Kidney epithelial cell (primary cell): ENCODE measurements around the gene CD81. TPM values are rescaled to one million over a fixed set of nuclear protein-coding genes. Genes with fewer than 3 reads are reported as not detected.

Experiments
- DNase-seq: peaks from one replicate; pipeline ENCODE4 v3.0.0-alpha.2; 2010; ENCODE audit warnings: low read depth
- H3K27me3 ChIP-seq: 2 replicates; pipeline ENCODE4 v1.6.0; 2011; ENCODE audit warnings: low read length; ENCODE audit not compliant: control insufficient read depth, insufficient read depth
- H3K36me3 ChIP-seq: 2 replicates; pipeline ENCODE4 v1.5.1; 2011; ENCODE audit warnings: low read length; ENCODE audit not compliant: control insufficient read depth, insufficient read depth
- H3K4me3 ChIP-seq: 2 replicates; pipeline ENCODE4 v1.5.1; 2011; ENCODE audit warnings: low read depth, mild to moderate bottlenecking, control low read depth, low read length
- total RNA-seq: library from RNA; depleted of rRNA; stranded (reverse); fragments of >200 nt; gene quantifications from 2 replicates; pipeline ENCODE4 v1.2.3, GENCODE V29; 2015
- TF ChIP-seq, protein P1 (sequence below): IDR thresholded peaks from 2 replicates; pipeline ENCODE4 v1.5.1; 2011; ENCODE audit warnings: mild to moderate bottlenecking, moderate library complexity, low read length, control low read depth, inconsistent platforms; ENCODE audit not compliant: insufficient read depth, poor library complexity, severe bottlenecking

CD81 gene
- total RNA-seq, 1 donor from 2014 or later: 216 TPM

- no peaks in the 10 kb centered on the region for H3K27me3 ChIP-seq
- no peak for DNase-seq
- no peak overlapping the region for H3K4me3 ChIP-seq
- TF ChIP-seq, protein P1, sequence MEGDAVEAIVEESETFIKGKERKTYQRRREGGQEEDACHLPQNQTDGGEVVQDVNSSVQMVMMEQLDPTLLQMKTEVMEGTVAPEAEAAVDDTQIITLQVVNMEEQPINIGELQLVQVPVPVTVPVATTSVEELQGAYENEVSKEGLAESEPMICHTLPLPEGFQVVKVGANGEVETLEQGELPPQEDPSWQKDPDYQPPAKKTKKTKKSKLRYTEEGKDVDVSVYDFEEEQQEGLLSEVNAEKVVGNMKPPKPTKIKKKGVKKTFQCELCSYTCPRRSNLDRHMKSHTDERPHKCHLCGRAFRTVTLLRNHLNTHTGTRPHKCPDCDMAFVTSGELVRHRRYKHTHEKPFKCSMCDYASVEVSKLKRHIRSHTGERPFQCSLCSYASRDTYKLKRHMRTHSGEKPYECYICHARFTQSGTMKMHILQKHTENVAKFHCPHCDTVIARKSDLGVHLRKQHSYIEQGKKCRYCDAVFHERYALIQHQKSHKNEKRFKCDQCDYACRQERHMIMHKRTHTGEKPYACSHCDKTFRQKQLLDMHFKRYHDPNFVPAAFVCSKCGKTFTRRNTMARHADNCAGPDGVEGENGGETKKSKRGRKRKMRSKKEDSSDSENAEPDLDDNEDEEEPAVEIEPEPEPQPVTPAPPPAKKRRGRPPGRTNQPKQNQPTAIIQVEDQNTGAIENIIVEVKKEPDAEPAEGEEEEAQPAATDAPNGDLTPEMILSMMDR: no peak
- H3K36me3 ChIP-seq: no peaks in the 10 kb centered on the region
Measured at GRCh38 chr11:2385156-2386151, 8.3 kb downstream of the CD81 start.

GRCh38 chr11:2386591-2386990 is 9.5 kb downstream of the CD81 start:
- Histone ChIP-seq H3K36me3 (no peaks in the 10 kb centered on the region), H3K27me3 (no peaks in the 10 kb centered on the region), H3K4me3 (no peak overlapping the region)
- TF ChIP-seq, protein P1: no peak
- DNase-seq: no peak

- peak; percentile 16 for DNase-seq
- H3K27me3 ChIP-seq: no peaks in the 10 kb centered on the region
- no peak overlapping the region for H3K4me3 ChIP-seq
- TF ChIP-seq, protein P1: no peak
- H3K36me3 ChIP-seq: no peaks in the 10 kb centered on the region
Measured at GRCh38 chr11:2387266-2387987, 10.3 kb downstream of the CD81 start.

GRCh38 chr11:2388431-2389376 is 11.6 kb downstream of the CD81 start:
- H3K36me3 ChIP-seq: no peaks in the 10 kb centered on the region
- TF ChIP-seq, protein P1: no peak
- H3K27me3 ChIP-seq: no peaks in the 10 kb centered on the region
- no peak for DNase-seq
- no peak overlapping the region for H3K4me3 ChIP-seq

DNA sequence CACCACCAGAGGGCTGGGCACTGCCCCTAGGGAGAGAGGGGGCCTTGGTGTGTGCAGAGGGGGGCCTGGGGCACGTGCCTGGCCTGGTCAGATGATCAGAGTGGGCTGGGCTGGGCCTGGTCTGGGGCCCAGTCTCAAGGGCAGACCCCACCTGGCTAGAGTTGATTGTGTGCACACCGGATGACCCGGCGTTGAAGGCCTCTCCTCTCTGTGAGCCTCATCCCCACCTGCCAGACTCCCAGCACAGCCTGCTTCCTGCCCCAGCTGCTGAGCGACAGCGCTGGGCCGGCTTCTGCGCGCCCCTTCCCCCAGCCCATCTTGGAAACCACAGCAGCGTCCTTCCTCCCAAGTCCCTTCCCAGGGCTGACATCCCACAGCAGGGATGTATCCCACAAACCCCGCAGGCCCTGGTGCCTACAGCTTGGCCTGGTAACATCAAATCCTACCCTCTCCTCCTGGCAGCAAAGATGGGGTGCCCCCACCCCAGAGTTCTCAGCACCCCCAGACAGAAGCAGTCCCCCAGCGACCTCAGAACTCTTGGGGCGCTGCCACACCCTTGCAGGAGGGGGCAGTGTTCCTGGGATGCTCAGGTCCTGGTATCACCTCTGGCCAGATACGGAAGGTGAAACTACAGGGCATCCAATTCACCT is 12.4 kb downstream of the CD81 start:
- Histone ChIP-seq H3K36me3 (no peaks in the 10 kb centered on the region), H3K27me3 (no peaks in the 10 kb centered on the region), H3K4me3 (no peak overlapping the region)
- TF ChIP-seq, protein P1: peak; percentile 10
- DNase-seq: no peak
